Measurements from ENCODE around the gene UBASH3A.

The UBASH3A gene

DNA sequence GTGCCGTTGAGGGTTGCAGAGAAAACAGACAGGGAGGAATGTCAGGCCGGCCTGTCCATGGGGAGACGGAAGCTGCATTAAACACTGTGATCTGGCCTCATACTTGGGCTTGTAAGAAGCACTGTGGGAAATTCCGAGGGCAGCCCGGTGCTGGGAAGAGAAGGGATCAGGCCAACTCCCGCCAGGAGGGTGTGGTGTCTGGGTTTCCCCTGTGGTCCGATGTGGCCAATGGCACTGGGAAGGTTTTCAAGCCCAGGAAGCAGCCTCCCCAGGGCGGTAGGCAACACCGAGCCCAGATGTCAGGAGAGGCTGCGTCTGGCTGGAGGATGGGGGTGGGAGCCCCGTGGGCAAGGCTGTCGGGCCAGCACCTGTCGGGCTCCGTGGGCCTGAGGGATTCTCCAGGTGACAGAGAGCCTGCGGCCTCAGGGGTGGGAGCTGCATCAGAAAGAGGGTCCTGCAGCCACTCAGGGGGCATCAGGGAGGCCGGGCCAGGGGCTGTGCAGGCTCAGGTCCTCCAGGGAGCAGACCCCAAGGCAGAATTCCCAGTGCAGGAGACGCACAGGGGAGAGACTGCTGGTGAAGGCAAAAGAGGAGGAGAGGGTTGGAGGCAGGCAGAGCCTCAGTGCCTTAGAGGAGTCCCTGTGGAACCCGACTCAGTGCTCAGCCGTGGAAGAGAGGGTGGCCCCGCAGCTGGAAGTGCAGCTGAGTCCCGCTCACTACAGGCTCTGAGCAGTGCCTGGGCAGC is 8.4 kb downstream of the UBASH3A start:
- no peak for FAIRE-seq

GRCh38 chr21:42412636-42412933 is 8.9 kb downstream of the UBASH3A start:
- no peak for FAIRE-seq

DNA sequence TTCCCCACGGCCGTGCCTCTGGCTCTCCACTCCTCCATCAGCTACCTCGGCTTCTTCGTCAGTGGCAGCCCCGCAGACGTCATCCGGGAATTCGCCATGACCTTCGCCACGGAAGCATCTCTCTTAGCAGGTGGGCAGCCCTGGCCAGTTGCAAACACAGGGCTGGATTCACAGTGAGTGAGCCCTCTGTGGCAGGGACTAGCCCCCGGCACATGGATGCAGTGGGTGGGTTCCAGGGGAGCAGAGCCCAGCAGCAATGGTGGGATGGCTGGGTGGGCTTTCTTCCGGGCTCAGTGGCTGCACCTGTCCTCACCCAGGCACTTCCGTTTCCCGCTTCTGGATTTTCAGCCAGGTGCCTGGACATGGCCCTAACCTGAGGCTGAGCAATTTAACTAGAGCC is 9.4 kb downstream of the UBASH3A start:
- FAIRE-seq = no peak

- FAIRE-seq = no peak
Observed at GRCh38 chr21:42413500-42413899, 9.8 kb downstream of the UBASH3A start.

DNA sequence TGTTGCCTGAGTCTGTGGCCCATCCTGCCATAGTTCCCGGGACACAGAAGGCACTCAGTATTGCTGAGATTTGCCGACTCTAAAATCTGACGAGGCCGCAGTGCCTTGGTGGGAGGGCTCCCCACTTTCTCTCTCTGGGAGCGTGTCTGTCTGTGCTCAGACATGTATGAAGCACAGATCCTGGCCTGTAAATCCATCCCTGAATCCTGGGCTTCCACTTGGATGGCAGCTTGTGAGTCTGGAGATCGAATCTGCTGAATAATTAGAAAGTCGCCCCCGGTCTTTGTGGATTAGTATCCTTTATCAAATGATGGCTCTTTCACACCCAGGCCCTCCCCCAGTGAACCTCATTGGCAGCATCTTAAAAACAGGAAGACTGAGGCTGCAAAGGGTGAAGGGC is 10.4 kb downstream of the UBASH3A start:
- no peak for FAIRE-seq

- FAIRE-seq = no peak
Observed at GRCh38 chr21:42414553-42414927, 10.8 kb downstream of the UBASH3A start.

GRCh38 chr21:42414928-42415769 is 11.4 kb downstream of the UBASH3A start:
- FAIRE-seq = no peak

DNA sequence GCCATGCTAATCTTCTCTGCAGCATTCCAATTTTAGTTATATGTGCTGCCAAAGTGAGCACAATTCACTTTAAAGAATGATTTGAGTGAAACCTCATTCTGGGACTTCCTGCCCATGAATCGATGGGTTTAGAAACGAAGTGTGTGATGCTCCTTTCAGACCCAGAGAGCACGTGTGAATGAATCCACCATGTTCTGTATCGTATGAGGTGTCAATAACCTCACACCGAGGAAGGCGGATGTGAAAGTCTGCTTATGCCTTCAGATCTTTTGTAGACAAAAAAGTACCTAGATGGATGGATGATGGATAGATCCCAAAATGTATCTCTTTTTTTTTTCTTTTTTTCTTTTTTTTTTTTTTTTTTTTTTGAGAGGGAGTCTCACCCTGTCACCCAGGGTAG is 13.8 kb downstream of the UBASH3A start:
- FAIRE-seq = no peak

- no peak for FAIRE-seq
Observed at GRCh38 chr21:42418886-42419285, 15.2 kb downstream of the UBASH3A start.

DNA sequence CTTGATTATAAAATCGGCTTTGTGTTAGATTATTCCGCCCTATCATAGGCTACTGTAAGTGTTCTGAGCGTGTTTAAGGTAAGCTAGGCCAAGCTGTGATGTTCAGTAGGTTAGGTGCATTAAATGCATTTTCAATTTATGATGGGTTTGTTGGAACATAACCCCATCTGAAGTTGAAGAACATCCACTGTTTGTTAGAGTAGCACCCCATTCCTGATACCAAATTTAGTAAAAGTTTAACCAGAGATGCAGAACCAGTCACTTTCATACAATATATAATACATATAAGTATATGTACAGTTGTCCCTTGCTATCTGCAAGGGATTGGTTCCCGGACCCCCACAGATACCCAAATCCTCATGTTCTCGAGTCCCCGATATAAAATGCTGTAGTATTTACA is 16.1 kb downstream of the UBASH3A start:
- FAIRE-seq = no peak

DNA sequence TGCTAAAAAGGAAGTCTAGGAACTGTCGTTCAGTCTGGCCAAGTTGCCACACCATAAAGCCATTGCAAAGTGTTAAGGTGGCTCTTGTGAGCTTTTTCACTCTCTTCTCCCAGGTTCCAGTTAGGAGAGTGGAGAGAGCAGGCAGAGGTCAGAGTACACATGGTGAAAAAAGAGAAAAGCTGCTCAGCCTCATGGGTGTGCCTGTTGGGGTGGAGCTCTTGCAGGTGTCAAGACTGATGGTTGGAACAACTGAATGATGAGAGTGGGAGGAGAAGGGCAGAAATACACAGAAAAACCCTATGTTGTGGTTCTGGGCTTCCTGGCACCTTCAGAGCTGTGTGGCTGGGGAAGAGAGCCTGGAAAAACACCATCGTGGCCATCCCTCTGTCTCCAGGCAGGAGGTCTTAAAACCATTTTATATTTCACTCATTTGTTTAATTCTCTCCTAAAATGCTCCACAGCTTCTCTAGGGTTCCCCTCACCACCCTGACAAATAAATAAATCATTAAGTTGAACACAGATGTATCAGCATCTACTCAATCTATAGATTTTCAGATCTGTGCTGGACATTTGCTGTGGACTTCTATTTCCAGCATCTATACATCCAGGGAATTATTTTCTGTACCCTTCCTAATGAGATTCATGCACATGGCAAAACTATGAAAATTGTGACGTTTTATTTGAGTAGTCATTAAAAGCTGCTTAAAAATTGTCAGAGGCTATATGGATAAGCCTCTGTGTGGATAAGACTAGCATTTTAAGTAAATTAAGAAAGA is 17.5 kb downstream of the UBASH3A start:
- FAIRE-seq = no peak

GRCh38 chr21:42423197-42423675 is 19.5 kb downstream of the UBASH3A start:
- no peak for FAIRE-seq

DNA sequence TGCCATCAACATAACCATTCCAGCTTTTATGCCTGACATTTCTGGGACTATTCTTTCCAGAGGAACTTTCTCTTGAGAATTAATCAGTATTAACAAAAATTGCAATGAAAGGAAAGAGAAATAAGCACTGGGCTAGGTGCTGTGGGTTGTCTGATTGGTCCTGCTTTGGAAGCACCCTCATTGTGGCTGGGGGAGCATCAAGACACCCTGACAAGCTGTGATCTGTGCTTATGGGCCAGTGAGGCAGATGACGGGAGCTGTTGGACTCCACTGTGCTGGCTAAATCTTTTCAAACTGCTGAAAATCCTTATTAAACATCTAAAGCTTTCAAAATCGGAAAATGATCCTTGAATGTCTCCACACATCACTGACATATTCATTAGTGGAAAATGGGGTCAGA is 20.0 kb downstream of the UBASH3A start:
- FAIRE-seq = no peak

GRCh38 chr21:42424914-42425541 is 21.3 kb downstream of the UBASH3A start:
- no peak for FAIRE-seq

- no peak for FAIRE-seq
Observed at GRCh38 chr21:42425591-42425990, 21.9 kb downstream of the UBASH3A start.

- no peak for FAIRE-seq
Observed at GRCh38 chr21:42426424-42426823, 22.7 kb downstream of the UBASH3A start.

GRCh38 chr21:42426876-42427480 is 23.3 kb downstream of the UBASH3A start:
- no peak for FAIRE-seq

GRCh38 chr21:42427809-42428419 is 24.2 kb downstream of the UBASH3A start:
- FAIRE-seq = no peak

DNA sequence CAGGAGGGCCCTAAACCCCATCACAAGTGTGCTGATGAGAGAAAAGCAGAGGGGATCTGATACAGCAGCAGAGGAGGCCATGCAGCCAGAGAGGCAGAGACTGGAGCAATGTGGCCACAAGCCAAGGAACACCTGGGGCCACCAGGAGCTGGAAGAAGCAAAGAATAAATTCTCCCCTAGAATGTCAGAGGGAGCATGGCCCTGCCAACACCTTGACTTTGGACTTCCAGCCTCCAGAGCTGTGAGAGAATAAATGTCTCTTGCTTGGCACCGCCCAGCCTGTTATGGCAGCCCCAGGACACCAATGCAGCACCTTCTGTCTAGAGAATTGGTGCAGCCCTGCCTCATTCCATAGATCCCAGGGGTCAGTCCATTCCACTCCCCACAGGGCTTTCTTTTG is 25.3 kb downstream of the UBASH3A start:
- FAIRE-seq = no peak

GRCh38 chr21:42429856-42430255 is 26.2 kb downstream of the UBASH3A start:
- FAIRE-seq = no peak

DNA sequence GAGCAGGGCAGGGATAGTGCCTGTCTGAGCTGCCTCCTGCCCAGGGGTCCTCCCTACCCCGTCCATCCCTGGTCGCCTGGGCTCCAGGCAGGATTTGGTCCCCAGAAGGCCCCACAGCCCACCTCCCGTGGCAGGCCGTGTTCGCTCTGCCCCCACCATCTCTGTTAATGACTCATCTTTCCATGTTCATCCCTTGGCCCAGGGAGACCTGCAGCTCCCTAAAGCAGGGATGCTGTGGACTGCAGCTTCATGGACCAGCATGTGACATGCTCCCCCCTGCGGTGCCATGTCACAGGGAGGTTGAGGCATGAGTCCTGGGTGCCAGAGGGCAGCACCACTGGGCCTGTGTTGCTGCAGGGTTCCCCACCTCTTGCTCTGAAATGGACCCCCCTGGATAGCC is 26.8 kb downstream of the UBASH3A start:
- no peak for FAIRE-seq

DNA sequence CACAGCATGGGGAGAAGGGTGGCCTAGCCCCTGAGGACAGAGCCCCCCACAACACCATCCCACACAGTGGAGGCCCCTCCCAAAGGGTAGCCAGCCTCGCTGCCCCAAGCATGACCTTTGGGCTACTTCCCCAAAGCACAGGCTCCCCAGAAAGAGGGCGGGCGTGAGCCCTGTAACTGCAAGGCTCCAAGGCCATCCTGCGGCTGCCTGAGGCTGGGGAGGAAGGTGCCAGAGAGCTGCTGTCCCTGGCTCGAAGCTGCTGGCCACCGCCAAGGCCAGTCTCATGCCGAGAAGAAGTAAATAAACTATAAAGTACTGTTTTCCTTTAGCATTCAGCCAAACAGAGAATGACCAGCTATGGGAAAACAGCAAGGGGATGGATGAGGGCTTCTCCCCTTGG is 27.5 kb downstream of the UBASH3A start:
- FAIRE-seq = no peak
